ENCODE measurements around the gene TRDN.

The TRDN gene

DNA sequence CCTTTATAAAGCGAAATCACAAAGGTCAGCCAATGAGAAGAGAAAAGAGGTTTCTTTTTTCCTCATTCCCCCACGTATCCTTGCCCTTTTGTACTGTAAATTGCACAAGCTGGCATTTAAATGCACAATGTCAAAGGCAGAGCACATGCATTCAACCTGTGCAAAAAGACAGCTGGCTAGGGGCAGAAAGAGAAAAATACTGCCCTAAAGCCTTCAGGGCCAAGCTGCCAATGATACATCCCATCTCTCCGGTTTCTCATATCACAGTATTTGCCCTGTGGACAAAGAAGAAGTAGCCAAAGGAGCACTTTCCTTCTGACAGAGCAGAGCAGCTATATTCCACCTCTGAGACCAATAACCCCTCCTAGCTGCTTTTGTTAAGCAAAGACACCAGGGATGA is 219.2 kb downstream of the TRDN start:
- no peaks in the 10 kb centered on the region for H3K79me2 ChIP-seq (ENCODE audit: insufficient read depth, low read length)
- no peak overlapping the region for H3K4me2 ChIP-seq (ENCODE audit: low read length)
- H2AFZ ChIP-seq (ENCODE audit: low read length) = no peak overlapping the region
- no peak overlapping the region for H3K27ac ChIP-seq (ENCODE audit: low read depth, low read length, poor library complexity, severe bottlenecking)
- no peaks in the 10 kb centered on the region for H3F3A ChIP-seq (ENCODE audit: insufficient read depth, low read length)
- H3K27me3 ChIP-seq (ENCODE audit: insufficient read depth, low read length) = no peaks in the 10 kb centered on the region
- no peak overlapping the region for H3K4me3 ChIP-seq (ENCODE audit: low read depth, low read length, poor library complexity, severe bottlenecking)
- H3K9me2 ChIP-seq (ENCODE audit: low read depth, low read length) = no peaks in the 10 kb centered on the region
- TF ChIP-seq, protein P1, sequence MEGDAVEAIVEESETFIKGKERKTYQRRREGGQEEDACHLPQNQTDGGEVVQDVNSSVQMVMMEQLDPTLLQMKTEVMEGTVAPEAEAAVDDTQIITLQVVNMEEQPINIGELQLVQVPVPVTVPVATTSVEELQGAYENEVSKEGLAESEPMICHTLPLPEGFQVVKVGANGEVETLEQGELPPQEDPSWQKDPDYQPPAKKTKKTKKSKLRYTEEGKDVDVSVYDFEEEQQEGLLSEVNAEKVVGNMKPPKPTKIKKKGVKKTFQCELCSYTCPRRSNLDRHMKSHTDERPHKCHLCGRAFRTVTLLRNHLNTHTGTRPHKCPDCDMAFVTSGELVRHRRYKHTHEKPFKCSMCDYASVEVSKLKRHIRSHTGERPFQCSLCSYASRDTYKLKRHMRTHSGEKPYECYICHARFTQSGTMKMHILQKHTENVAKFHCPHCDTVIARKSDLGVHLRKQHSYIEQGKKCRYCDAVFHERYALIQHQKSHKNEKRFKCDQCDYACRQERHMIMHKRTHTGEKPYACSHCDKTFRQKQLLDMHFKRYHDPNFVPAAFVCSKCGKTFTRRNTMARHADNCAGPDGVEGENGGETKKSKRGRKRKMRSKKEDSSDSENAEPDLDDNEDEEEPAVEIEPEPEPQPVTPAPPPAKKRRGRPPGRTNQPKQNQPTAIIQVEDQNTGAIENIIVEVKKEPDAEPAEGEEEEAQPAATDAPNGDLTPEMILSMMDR (IDR thresholded peaks at IDR 0.05; ENCODE audit: low read length) = no peak
- TF ChIP-seq EZH2 (IDR thresholded peaks at IDR 0.05; ENCODE audit: borderline replicate concordance, low read length) = no peak
- H3K4me1 ChIP-seq (ENCODE audit: insufficient read depth, low read length, severe bottlenecking) = no peaks in the 10 kb centered on the region
- no peaks in the 10 kb centered on the region for H3K9me3 ChIP-seq (ENCODE audit: low read length)
- no peak overlapping the region for H3K9ac ChIP-seq (ENCODE audit: low read length)
- H3K36me3 ChIP-seq (ENCODE audit: insufficient read depth, low read length) = no peaks in the 10 kb centered on the region
- no peaks in the 10 kb centered on the region for H4K20me1 ChIP-seq (ENCODE audit: insufficient read depth, low read length)

DNA sequence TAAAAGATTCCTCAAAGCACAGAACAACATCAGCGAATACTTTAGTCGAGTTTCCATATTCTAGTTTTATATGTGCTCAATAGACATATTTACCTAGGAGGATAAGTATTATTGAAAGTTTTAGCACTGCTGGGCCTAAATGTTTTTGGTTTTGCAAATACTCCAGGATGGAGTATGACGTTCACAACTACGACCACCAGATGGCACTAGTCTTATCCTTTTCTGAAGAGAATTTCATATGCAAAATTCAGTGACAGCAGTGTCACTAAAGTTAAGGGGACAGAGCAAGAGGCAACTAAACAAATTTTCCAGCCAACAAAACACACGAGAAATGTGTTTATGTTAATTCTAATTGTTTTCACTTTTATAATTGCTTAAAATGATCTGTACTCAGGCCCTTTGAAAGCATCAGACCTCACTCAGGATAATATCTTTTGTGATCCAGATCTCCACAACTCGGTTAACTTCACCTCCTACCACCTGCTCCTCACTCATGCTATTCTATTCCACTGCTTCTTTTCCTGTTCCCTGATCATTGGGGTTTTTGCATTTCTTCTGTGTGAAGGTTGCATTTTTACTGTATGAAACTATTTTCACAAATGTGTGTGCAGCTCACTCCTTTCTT is 220.8 kb downstream of the TRDN start:
- no peak overlapping the region for H3K9ac ChIP-seq (ENCODE audit: low read length)
- no peak overlapping the region for H3K4me2 ChIP-seq (ENCODE audit: low read length)
- H3F3A ChIP-seq (ENCODE audit: insufficient read depth, low read length) = no peaks in the 10 kb centered on the region
- TF ChIP-seq, protein P1 (IDR thresholded peaks at IDR 0.05; ENCODE audit: low read length) = peak; percentile 70
- TF ChIP-seq EZH2 (IDR thresholded peaks at IDR 0.05; ENCODE audit: borderline replicate concordance, low read length) = no peak
- no peaks in the 10 kb centered on the region for H3K9me3 ChIP-seq (ENCODE audit: low read length)
- no peak overlapping the region for H3K4me3 ChIP-seq (ENCODE audit: low read depth, low read length, poor library complexity, severe bottlenecking)
- H2AFZ ChIP-seq (ENCODE audit: low read length) = no peak overlapping the region
- no peak overlapping the region for H3K27ac ChIP-seq (ENCODE audit: low read depth, low read length, poor library complexity, severe bottlenecking)
- H3K36me3 ChIP-seq (ENCODE audit: insufficient read depth, low read length) = no peaks in the 10 kb centered on the region
- no peaks in the 10 kb centered on the region for H3K79me2 ChIP-seq (ENCODE audit: insufficient read depth, low read length)
- no peaks in the 10 kb centered on the region for H3K27me3 ChIP-seq (ENCODE audit: insufficient read depth, low read length)
- H4K20me1 ChIP-seq (ENCODE audit: insufficient read depth, low read length) = no peaks in the 10 kb centered on the region
- H3K4me1 ChIP-seq (ENCODE audit: insufficient read depth, low read length, severe bottlenecking) = no peaks in the 10 kb centered on the region
- no peaks in the 10 kb centered on the region for H3K9me2 ChIP-seq (ENCODE audit: low read depth, low read length)

DNA sequence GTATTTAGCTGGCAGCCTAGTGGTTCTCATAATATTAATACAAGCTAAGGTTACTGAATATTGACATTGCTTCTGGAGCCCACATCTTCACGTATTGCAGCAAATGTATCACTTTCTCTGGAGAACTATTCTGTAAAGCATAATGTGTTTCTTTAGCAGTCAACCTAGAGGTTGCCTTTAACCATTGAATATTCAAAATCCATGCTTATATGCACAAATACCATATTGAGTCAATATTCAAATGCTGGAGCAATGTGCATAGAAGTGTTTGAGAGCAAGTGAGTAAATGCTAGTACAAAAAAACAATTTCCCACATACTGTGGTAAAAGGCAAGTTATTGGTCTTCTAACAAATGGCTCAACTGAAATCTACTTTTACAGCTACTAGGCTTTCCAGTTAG is 231.8 kb downstream of the TRDN start:
- no peak overlapping the region for H3K9ac ChIP-seq (ENCODE audit: low read length)
- H3K79me2 ChIP-seq (ENCODE audit: insufficient read depth, low read length) = no peaks in the 10 kb centered on the region
- peaks cover 8% of the 10 kb centered on the region for H3K4me1 ChIP-seq (ENCODE audit: insufficient read depth, low read length, severe bottlenecking)
- no peaks in the 10 kb centered on the region for H3K36me3 ChIP-seq (ENCODE audit: insufficient read depth, low read length)
- no peak overlapping the region for H3K27ac ChIP-seq (ENCODE audit: low read depth, low read length, poor library complexity, severe bottlenecking)
- H4K20me1 ChIP-seq (ENCODE audit: insufficient read depth, low read length) = no peaks in the 10 kb centered on the region
- no peaks in the 10 kb centered on the region for H3K9me2 ChIP-seq (ENCODE audit: low read depth, low read length)
- H3K27me3 ChIP-seq (ENCODE audit: insufficient read depth, low read length) = no peaks in the 10 kb centered on the region
- H3K9me3 ChIP-seq (ENCODE audit: low read length) = no peaks in the 10 kb centered on the region
- H3F3A ChIP-seq (ENCODE audit: insufficient read depth, low read length) = no peaks in the 10 kb centered on the region
- H3K4me2 ChIP-seq (ENCODE audit: low read length) = no peak overlapping the region
- TF ChIP-seq, protein P1 (IDR thresholded peaks at IDR 0.05; ENCODE audit: low read length) = no peak
- TF ChIP-seq EZH2 (IDR thresholded peaks at IDR 0.05; ENCODE audit: borderline replicate concordance, low read length) = no peak
- no peak overlapping the region for H2AFZ ChIP-seq (ENCODE audit: low read length)
- no peak overlapping the region for H3K4me3 ChIP-seq (ENCODE audit: low read depth, low read length, poor library complexity, severe bottlenecking)
